GM12872 (cell line): ENCODE measurements around the gene STK17B.

ENCODE experiments used
- CTCF ChIP-seq: IDR thresholded peaks from 3 replicates; pipeline ENCODE4 v1.5.1; 2011; ENCODE audit warnings: low read depth, mild to moderate bottlenecking, low read length, moderate library complexity; ENCODE audit not compliant: insufficient read depth

The STK17B gene

DNA sequence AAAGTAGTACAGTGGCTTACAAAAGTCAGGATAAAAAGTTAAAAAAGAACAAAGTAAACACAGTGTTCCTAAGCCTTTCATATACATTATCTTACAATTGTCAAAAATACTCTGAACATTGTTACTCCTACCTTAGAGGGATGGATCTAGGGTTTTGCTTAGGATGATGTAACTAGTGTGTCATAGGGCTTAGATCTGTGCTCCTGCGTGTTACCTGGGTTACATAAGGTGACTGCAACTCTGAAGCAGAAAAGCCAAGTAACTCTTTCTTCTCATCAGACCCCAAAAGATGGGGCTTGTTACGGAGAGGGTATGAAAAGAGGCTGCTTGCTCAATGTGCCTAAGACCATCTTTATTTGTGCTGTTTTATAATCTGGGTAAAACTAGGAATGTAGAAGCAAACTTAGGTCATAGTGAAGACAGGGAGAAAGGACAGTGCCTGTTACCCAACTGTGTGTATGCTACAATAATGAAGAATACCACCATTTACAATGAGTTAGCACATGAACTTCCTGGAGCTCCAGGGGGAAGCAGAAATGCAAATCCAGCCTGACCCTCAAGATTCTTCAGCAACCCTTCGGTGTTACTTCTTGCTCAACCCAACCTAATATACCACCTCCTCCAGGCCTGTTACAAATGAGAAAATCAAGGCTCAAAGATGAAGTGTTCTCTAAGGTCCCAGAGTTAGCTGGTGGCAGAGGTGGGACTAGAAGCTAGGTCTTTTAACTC lies 42.0 kb upstream of the STK17B start:
- no peak for TF ChIP-seq CTCF

- no peak for TF ChIP-seq CTCF
Measured at GRCh38 chr2:196208915-196209314, 37.5 kb upstream of the STK17B start.

DNA sequence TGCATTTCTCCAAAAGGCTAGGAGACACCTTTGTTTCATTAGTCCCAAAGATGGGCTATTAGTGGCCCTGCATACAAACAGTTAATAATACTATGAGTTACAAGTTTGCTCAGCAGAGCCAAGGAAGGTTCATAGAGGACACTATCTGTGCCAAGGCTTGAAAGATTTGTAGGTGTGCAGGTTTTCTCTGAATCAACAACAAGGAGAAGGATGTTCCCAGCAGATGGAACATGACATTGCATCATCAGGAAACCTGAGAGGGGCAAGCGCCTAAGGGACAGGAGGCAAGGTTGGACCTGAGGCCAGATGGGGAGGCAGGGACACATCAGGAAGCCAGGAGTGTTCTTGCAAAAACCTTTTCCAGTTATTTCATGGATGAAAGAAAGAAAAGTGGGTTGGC lies 35.4 kb upstream of the STK17B start:
- TF ChIP-seq CTCF, result no peak

DNA sequence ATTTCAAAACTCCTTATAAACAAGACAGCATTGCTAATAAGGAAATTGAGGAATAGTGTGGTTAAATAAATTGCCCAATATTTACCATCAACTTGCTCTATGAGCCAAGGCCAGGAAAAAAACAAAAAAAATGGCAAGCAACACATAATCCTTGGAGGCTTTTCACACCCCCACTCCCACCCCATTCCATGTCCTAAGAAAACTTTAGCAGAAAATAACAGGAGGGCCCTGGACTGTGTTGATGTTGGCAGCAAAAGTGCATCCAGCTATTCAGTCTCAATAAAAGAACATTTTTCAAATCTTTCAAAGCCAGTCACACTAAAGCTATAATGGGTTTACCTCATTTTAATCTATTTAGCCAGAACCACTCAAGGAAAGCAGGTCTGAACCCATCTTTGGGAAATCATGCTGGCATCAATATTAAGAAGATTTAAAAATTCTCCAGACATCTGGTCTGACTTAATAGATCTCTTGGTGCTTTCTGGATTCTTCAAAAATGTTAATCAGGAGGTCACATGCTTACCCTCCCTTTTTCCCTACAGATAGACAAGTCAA lies 34.6 kb upstream of the STK17B start:
- no peak for TF ChIP-seq CTCF

DNA sequence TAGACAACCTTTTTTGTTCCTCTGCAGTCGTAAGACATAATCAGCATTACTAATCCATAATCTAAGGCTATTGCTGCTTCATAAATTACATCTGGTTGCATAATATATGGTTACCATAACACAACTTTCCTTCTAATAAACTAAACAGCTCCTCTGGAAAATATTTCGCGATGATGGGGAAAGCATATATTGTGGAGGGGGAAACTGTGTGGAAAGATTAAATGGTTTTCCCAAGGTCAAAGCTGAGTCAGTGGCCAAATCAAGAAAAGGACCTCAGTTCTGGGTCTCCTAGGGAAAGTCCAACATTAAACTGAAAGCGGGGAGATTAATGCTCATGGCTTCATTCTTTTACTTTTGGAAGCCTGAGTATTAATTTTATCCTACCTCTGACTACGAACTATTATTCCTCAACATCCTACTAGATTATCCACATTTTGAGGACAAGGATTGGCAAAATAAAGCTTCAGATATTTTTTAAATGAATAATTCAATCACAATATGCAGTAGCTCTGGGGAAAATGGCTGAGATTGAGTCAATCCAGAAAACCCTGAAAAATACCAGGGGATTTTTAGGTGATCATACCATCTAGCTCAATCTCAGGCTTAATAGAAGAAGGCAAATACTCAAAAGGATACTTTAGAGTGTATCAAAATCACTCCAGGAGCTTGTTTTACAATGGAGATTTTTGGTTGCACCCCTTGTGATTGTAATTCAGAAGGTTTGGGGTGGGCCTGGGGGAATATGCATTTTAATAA lies 33.8 kb upstream of the STK17B start:
- no peak for TF ChIP-seq CTCF

- no peak for TF ChIP-seq CTCF
Measured at GRCh38 chr2:196201229-196202009, 30.0 kb upstream of the STK17B start.

DNA sequence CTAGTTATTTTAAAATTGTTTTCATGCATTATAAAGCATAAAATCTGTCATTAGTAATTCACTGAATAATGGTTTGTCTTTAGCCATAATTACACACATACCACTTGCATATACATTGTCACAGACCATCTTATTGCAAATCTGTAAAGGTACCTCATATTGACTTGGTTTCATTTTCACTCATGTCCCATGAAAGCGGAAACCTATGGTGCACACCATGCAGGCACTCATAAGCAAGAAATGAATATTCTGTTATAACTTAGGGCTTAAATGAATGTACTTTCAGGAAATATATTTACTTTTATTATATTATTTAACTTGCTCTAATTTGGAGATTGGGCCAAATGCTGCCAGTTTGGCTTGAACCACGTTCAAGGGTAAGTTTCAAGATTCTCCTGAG lies 29.2 kb upstream of the STK17B start:
- no peak for TF ChIP-seq CTCF
